ENCODE results near the gene PRKCE. TPM values are rescaled to one million over a fixed set of nuclear protein-coding genes. Genes with fewer than 3 reads are reported as not detected.
"Not testable (repeated sequence)": the region's sequence is repeated elsewhere in the genome, so short reads cannot be mapped to it uniquely, and the experiment has no call there.

PRKCE gene
- polyA plus RNA-seq, 1 experiment, result 16.7 TPM

DNA sequence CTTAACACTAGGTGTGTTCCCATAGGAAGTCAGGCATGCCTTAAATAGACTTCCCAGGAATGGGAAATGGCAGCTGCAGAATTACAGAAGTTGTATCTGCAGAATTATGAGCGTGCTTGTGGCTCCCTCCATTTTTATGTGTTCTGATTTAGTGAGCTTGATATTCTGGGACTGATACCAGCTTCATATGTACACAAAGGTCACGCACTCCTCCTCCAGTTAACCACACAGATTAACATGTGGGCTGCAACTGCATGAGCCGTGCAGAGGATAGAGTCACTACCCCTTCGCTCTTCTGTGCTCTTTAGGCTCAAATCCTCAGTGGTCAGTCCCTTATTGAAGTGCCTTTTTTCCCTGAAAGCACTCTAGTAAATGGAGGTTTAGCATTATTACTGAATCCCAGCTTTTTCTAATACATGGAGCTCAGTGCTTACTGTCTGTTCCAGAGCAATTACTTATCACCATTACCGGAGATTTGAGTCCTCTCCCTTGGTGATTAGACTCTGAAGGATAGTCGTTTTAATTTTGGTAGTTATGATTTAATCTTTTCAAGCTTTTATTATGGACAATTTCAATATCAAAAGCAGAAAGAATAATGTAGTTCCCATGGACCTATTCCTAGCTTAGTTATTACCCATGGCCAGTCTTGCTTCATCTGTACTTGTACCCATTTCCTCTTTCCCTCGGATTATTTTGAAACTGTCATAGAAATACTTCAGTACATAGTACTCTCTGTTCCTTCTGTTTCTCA is 238.3 kb downstream of the PRKCE start:
- Histone ChIP-seq H3K27me3 (ENCODE audit: control insufficient read depth, insufficient read depth, low read length) (no peaks in the 10 kb centered on the region), H3K27ac (ENCODE audit: low read depth, low read length) (no peak overlapping the region), H3K9me3 (ENCODE audit: control insufficient read depth, insufficient read depth, low read length) (no peaks in the 10 kb centered on the region), H3K4me3 (ENCODE audit: low read depth, low read length) (no peak overlapping the region)
- ChIA-PET POLR2A (no interaction called here), CTCF (no interaction called here)
- TF ChIP-seq, protein P1, sequence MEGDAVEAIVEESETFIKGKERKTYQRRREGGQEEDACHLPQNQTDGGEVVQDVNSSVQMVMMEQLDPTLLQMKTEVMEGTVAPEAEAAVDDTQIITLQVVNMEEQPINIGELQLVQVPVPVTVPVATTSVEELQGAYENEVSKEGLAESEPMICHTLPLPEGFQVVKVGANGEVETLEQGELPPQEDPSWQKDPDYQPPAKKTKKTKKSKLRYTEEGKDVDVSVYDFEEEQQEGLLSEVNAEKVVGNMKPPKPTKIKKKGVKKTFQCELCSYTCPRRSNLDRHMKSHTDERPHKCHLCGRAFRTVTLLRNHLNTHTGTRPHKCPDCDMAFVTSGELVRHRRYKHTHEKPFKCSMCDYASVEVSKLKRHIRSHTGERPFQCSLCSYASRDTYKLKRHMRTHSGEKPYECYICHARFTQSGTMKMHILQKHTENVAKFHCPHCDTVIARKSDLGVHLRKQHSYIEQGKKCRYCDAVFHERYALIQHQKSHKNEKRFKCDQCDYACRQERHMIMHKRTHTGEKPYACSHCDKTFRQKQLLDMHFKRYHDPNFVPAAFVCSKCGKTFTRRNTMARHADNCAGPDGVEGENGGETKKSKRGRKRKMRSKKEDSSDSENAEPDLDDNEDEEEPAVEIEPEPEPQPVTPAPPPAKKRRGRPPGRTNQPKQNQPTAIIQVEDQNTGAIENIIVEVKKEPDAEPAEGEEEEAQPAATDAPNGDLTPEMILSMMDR (IDR thresholded peaks at IDR 0.05; ENCODE audit: low read depth, low read length), result no peak
- DNase-seq (ENCODE audit: low read depth, low spot score), result no peak

DNA sequence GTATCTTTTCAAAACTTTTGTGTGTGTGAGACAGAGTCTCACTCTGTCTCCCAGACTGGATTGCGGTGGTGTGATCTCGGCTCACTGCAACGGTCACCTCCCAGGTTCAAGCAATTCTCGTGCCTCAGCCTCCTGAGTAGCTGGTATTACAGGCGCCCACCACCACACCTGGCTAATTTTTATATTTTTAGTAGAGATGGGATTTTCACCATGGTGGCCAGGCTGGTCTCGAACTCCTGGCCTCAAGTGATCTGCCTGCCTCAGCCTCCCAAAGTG is 238.8 kb downstream of the PRKCE start:
- H3K9me3 ChIP-seq (ENCODE audit: control insufficient read depth, insufficient read depth, low read length); DNase-seq (ENCODE audit: low read depth, low spot score); H3K27me3 ChIP-seq (ENCODE audit: control insufficient read depth, insufficient read depth, low read length); H3K27ac ChIP-seq (ENCODE audit: low read depth, low read length); POLR2A ChIA-PET; CTCF ChIA-PET; H3K4me3 ChIP-seq (ENCODE audit: low read depth, low read length): not testable (repeated sequence)

DNA sequence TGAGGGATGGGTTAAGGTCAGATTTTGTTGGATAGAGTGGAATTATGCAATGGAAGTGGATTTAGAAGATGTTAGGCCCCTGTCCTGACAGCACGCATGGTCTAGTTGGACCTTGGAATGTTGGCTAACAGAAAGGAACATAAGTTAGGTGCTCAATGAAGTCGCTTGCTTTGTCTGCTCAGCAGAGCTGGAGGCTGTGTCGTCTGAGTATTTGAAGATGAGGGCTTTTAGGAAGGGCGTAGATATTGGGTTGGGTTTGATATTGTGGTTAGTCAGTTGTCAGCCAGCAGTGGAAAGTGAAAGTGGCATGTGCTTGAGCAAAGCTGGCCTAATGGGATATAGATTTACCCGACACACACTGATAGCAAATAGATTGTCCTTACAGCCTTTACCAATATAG is 239.3 kb downstream of the PRKCE start:
- Histone ChIP-seq H3K9me3 (ENCODE audit: control insufficient read depth, insufficient read depth, low read length) (no peaks in the 10 kb centered on the region), H3K27ac (ENCODE audit: low read depth, low read length) (no peak overlapping the region), H3K27me3 (ENCODE audit: control insufficient read depth, insufficient read depth, low read length) (no peaks in the 10 kb centered on the region), H3K4me3 (ENCODE audit: low read depth, low read length) (no peak overlapping the region)
- ChIA-PET POLR2A (no interaction called here), CTCF (no interaction called here)
- TF ChIP-seq, protein P1 (IDR thresholded peaks at IDR 0.05; ENCODE audit: low read depth, low read length), result no peak
- DNase-seq (ENCODE audit: low read depth, low spot score), result no peak

DNA sequence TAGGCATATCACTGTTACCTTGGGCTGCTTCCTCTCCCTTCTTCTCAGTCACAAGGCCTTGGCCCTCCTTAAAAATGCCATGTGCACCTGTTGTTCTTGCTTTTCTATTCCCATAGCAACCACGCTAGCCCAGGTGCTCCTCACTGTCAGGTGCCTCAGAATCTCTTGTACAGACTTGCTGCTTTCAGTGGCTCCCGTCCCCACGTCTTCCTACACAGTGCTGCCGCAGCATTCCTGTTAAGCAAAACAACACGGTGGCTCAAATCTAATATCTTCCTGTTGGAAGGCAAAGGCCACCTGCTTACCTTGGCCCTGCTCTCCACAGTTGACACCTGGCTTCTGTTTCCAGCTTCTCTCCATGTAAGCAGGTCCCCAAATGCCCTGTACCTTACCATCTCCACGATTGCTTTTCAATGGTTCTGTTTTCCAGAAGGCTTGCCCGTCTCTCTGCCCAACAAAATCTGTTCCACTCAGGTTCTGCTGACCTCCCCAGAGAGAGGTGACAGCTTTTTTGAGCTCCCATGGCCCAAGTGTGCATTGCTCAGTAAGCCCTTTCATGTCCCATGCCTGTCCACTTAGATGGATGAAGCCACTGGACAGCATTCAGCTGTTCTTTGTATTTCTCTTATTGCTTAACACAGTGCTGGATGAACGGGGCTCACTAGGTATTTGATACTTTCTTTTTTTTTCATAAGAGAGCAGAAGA is 240.4 kb downstream of the PRKCE start:
- ChIA-PET POLR2A (no interaction called here), CTCF (interaction anchor here (0.8 kb wide), 1 partner anchor 13 kb away, joined by 3 read pairs; no protein-coding TSS in a partner anchor)
- Histone ChIP-seq H3K9me3 (ENCODE audit: control insufficient read depth, insufficient read depth, low read length) (no peaks in the 10 kb centered on the region), H3K4me3 (ENCODE audit: low read depth, low read length) (no peak overlapping the region), H3K27ac (ENCODE audit: low read depth, low read length) (no peak overlapping the region), H3K27me3 (ENCODE audit: control insufficient read depth, insufficient read depth, low read length) (no peaks in the 10 kb centered on the region)
- DNase-seq (ENCODE audit: low read depth, low spot score), result no peak
- TF ChIP-seq, protein P1 (IDR thresholded peaks at IDR 0.05; ENCODE audit: low read depth, low read length), result no peak

DNA sequence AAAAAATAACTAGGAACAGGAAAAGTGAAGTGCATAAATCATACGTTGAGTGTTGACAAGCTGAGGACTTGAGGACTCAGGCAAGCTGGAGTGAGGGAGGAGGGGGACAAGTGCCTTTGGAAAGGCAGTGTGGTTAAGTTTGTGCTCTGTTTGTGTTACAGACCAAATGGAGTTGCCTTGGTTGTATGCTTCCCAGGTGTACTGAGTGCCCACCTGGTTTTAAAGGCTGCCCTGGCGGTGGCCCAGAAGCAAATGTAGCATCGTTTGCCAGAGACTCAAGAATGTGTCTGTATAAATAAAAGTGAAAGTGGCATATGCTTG is 240.9 kb downstream of the PRKCE start:
- Histone ChIP-seq H3K4me3 (ENCODE audit: low read depth, low read length) (no peak overlapping the region), H3K9me3 (ENCODE audit: control insufficient read depth, insufficient read depth, low read length) (no peaks in the 10 kb centered on the region), H3K27ac (ENCODE audit: low read depth, low read length) (no peak overlapping the region), H3K27me3 (ENCODE audit: control insufficient read depth, insufficient read depth, low read length) (no peaks in the 10 kb centered on the region)
- TF ChIP-seq, protein P1 (IDR thresholded peaks at IDR 0.05; ENCODE audit: low read depth, low read length), result no peak
- ChIA-PET CTCF (interaction anchor here (0.8 kb wide), 1 partner anchor 12 kb away, joined by 3 read pairs; no protein-coding TSS in a partner anchor), POLR2A (no interaction called here)
- no peak for DNase-seq (ENCODE audit: low read depth, low spot score)
